ENCODE measurements around the gene SEC14L1. TPM values are rescaled to one million over a fixed set of nuclear protein-coding genes. Genes with fewer than 3 reads are reported as not detected.

The SEC14L1 gene
- total RNA-seq, 1 experiment from 2014 or later, result 81.0 TPM

DNA sequence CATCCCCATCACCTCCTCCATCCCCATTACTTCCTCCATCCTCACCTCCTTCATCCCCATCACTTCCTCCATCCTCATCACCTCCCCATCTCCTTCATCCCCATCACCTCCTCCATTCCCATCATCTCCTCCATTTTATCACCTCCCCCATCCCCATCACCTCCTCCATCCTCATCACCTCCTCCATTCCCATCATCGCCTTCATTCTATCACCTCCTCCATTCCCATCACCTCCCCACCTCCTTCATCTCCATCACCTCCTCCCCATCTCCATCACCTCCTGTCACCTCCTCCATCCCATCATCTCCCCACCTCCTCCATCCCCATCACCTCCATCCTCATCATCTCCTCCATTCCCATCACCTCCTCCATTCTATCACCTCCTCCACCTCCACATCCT, 116.4 kb downstream of the SEC14L1 start:
- Mint-ChIP-seq H3K4me3 (no peak overlapping the region), H3K27ac (no peak overlapping the region), H3K36me3 (no peaks in the 10 kb centered on the region), H3K4me1 (peaks cover 16% of the 10 kb centered on the region), H3K27me3 (ENCODE audit: low read depth) (peaks cover 2% of the 10 kb centered on the region; the same call in 1 of the 2 replicates), H3K9me3 (no peaks in the 10 kb centered on the region)
- TF ChIP-seq TP53 (CRISPR knock-in tag; IDR thresholded peaks at IDR 0.05), result no peak
- TF ChIP-seq ZNF396 (CRISPR knock-in tag; IDR thresholded peaks at IDR 0.05; ENCODE audit: borderline replicate concordance), result no peak
- TF ChIP-seq HMGXB4 (CRISPR knock-in tag; IDR thresholded peaks at IDR 0.05), result no peak
- TF ChIP-seq GTF2I (CRISPR knock-in tag; conservative IDR thresholded peaks at IDR 0.05), result no peak
- TF ChIP-seq E2F1 (CRISPR knock-in tag; IDR thresholded peaks at IDR 0.05), result no peak
- TF ChIP-seq, protein P1, sequence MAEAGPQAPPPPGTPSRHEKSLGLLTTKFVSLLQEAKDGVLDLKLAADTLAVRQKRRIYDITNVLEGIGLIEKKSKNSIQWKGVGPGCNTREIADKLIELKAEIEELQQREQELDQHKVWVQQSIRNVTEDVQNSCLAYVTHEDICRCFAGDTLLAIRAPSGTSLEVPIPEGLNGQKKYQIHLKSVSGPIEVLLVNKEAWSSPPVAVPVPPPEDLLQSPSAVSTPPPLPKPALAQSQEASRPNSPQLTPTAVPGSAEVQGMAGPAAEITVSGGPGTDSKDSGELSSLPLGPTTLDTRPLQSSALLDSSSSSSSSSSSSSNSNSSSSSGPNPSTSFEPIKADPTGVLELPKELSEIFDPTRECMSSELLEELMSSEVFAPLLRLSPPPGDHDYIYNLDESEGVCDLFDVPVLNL (CRISPR knock-in tag; IDR thresholded peaks at IDR 0.05; ENCODE audit: borderline replicate concordance, low read depth), result no peak
- TF ChIP-seq CREB1 (CRISPR knock-in tag; IDR thresholded peaks at IDR 0.05), result no peak
- TF ChIP-seq ESRRA (CRISPR knock-in tag; IDR thresholded peaks at IDR 0.05; ENCODE audit: borderline replicate concordance), result no peak
- TF ChIP-seq TEAD4 (CRISPR knock-in tag; IDR thresholded peaks at IDR 0.05), result no peak
- no peak for TF ChIP-seq ZNF425 (CRISPR knock-in tag; conservative IDR thresholded peaks at IDR 0.05)
- TF ChIP-seq NR3C1 (CRISPR knock-in tag; conservative IDR thresholded peaks at IDR 0.05; ENCODE audit: low read depth), result no peak
- no peak for TF ChIP-seq ZNF416 (CRISPR knock-in tag; IDR thresholded peaks at IDR 0.05)
- no peak for TF ChIP-seq ATF6 (CRISPR knock-in tag; IDR thresholded peaks at IDR 0.05)
- no peak for TF ChIP-seq ERG (CRISPR knock-in tag; IDR thresholded peaks at IDR 0.05)
- TF ChIP-seq, protein P2, sequence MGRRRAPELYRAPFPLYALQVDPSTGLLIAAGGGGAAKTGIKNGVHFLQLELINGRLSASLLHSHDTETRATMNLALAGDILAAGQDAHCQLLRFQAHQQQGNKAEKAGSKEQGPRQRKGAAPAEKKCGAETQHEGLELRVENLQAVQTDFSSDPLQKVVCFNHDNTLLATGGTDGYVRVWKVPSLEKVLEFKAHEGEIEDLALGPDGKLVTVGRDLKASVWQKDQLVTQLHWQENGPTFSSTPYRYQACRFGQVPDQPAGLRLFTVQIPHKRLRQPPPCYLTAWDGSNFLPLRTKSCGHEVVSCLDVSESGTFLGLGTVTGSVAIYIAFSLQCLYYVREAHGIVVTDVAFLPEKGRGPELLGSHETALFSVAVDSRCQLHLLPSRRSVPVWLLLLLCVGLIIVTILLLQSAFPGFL (CRISPR knock-in tag; IDR thresholded peaks at IDR 0.05; ENCODE audit: borderline replicate concordance), result no peak
- no peak for TF ChIP-seq HMGA2 (CRISPR knock-in tag; IDR thresholded peaks at IDR 0.05)
- no peak for TF ChIP-seq TCF7 (CRISPR knock-in tag; IDR thresholded peaks at IDR 0.05; ENCODE audit: low read depth)
- DNase-seq (ENCODE audit: low spot score) (no peak), ATAC-seq (no peak)
- ChIA-PET POLR2A (no interaction called here), CTCF (interaction anchor here (0.6 to 2.1 kb wide), 6 partner anchors 10 to 162 kb away, joined by 3 to 6 read pairs (median 4); no protein-coding TSS in a partner anchor)

All from WTC11 (cell line).